Bladder microvascular endothelial cell (primary cell): ENCODE measurements around the gene SPDYE18. TPM values are rescaled to one million over a fixed set of nuclear protein-coding genes. Genes with fewer than 3 reads are reported as not detected.

ENCODE experiments used
- total RNA-seq: library from RNA; depleted of rRNA; stranded (reverse); fragments of >200 nt; gene quantifications from 2 replicates; pipeline ENCODE4 v1.2.3, GENCODE V29; 2014

SPDYE18 gene, protein sequence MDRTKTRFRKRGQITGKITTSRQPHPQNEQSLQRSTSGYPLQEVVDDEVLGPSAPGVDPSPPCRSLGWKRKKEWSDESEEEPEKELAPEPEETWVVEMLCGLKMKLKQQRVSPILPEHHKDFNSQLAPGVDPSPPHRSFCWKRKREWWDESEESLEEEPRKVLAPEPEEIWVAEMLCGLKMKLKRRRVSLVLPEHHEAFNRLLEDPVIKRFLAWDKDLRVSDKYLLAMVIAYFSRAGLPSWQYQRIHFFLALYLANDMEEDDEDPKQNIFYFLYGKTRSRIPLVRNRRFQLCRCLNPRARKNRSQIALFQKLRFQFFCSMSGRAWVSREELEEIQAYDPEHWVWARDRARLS
- total RNA-seq, result 0.49 and 0.57 TPM in 2 replicates

DNA sequence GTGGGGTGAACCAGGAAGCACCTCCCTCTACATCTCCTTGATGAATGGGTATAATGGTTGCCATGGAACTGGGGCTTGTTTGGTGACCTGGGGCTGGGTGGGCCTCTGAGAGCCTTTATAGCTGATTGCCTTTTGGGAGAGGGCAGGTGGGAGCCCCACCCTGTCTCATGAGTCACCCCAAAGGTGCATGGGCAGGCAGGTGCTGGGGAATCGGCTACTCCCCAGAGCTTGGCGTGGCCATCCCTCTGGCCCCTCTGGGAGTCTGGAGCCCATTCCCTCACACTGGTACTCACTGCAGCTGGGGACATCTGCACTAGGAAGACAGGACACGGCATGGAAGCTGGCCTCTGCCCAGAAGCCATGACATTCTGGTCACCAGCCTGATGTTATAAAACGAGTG, at the start of gene SPDYE18:
TSS of gene SPDYE18 (minus strand) at position 2 of the 400 bp plus-strand sequence. CDS start 2,046 bp downstream, outside the sequence.

DNA sequence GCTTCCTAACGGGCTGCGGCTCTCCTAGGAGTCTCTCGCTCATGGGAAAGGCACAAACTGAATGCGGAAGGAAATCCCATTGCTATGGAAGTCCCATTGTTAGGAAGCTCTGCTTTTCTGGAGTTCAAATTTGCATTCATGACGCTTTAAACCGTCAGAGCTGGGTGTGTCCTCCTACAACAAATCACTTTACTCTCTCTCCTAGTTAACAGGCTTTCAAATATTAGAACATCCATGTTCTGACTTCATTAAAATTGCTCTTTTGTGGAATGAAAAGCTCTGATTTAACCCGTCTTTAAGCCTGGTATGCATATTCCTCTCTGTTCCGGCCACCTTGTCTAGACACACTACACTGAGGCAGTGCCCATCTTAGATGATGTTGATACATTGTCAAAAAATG, 30.1 kb downstream of the SPDYE18 start, which contains the start of gene SPDYE17:
TSS of gene SPDYE17 (minus strand) at position 101 of the 400 bp plus-strand sequence. CDS start 1,791 bp downstream, outside the sequence.

Other genes starting within 250 kb of the SPDYE18 start
- gene SPDYE17, start 30.2 kb downstream of the SPDYE18 start, total RNA-seq, result not detected in 2 replicates
- gene CCDC146, start 60.1 kb upstream of the SPDYE18 start, total RNA-seq, result 1.1 and 1.5 TPM in 2 replicates
- gene FGL2, start 137.3 kb upstream of the SPDYE18 start, total RNA-seq, result 0.16 and 0.38 TPM in 2 replicates